ENCODE data around the gene PRKG1. TPM values are rescaled to one million over a fixed set of nuclear protein-coding genes. Genes with fewer than 3 reads are reported as not detected.

PRKG1 gene
- total RNA-seq, 2 experiments from 2014 or later, result not detected

- no peaks in the 10 kb centered on the region for H3K4me1 Mint-ChIP-seq
- DNase-seq, result no peak
- H3K27me3 Mint-ChIP-seq, result no peaks in the 10 kb centered on the region
- no peak overlapping the region for H3K4me3 Mint-ChIP-seq
- H3K9me3 Mint-ChIP-seq (ENCODE audit: low read depth), result peaks cover 2% of the 10 kb centered on the region
- H3K27ac Mint-ChIP-seq, result no peak overlapping the region
- no peak for ATAC-seq
- CTCF ChIA-PET, result no interaction called here
- no peaks in the 10 kb centered on the region for H3K36me3 Mint-ChIP-seq
These were observed 1269.2 kb downstream of the PRKG1 start for GRCh38 chr10:52343439-52343838.

GRCh38 chr10:52346394-52347326 lies 1272.4 kb downstream of the PRKG1 start:
- Mint-ChIP-seq H3K27me3 (no peaks in the 10 kb centered on the region), H3K27ac (no peak overlapping the region), H3K4me3 (no peak overlapping the region), H3K9me3 (ENCODE audit: low read depth) (peaks cover 2% of the 10 kb centered on the region), H3K36me3 (no peaks in the 10 kb centered on the region), H3K4me1 (no peaks in the 10 kb centered on the region)
- CTCF ChIA-PET, result no interaction called here
- ATAC-seq (no peak), DNase-seq (no peak)

DNA sequence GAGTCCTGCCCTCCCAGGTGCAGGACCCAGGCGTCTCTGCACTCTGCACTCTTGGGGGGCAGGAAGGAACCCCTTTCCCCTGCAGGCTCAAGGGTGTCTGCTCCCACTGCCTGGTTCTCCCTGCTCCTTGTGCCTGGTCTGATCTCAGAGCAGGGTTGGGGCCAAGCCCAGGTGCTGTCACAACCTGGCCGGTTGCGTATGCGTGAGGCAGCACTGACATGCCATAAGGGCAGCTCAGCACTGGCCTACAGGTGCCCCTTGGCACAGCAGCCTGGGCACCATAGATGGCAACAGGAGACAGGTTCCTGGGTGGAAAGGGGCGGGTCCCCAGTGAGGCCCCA lies 1273.0 kb downstream of the PRKG1 start:
- Mint-ChIP-seq H3K27me3 (no peaks in the 10 kb centered on the region), H3K4me1 (no peaks in the 10 kb centered on the region), H3K9me3 (ENCODE audit: low read depth) (peaks cover 2% of the 10 kb centered on the region), H3K36me3 (no peaks in the 10 kb centered on the region), H3K4me3 (no peak overlapping the region), H3K27ac (no peak overlapping the region)
- CTCF ChIA-PET, result no interaction called here
- ATAC-seq (no peak), DNase-seq (no peak)

Small RNA genes within 50 kb of the gene (microRNA-seq; reads per million reads assigned to microRNA genes)
- not detected for gene MIR605

Other genes starting within 250 kb of the PRKG1 start
- not detected for gene A1CF, start 188.9 kb upstream of the PRKG1 start, total RNA-seq

All from activated CD8-positive, alpha-beta memory T cell treated with anti-CD3 and anti-CD28 coated beads, Interleukin-2, amount 10 ng/mL, durations not matched to agents 7 days and 5 days (primary cell).